OCI-LY7 (cell line): ENCODE data around the gene EPB41L4A. TPM values are rescaled to one million over a fixed set of nuclear protein-coding genes. Genes with fewer than 3 reads are reported as not detected.

Experiments used
- BruUV-seq: library from RNA; stranded (reverse); fragments of 400-500 nt; replicated peaks from 2 replicates; lab custom pipeline; 2021; lab: Mats Ljungman, UMichigan
- CTCF ChIA-PET: fragments of 300-600 bp; sonication (Branson Sonifier 250); formaldehyde crosslinking; loops from one replicate; lab custom pipeline; 2022; ENCODE audit warnings: antibody characterized with exemption; ENCODE audit not compliant: unreplicated experiment; lab: Charles Lee
- POLR2A ChIA-PET: fragments of 300-600 bp; sonication (Branson Sonifier 250); formaldehyde crosslinking; loops from one replicate; lab custom pipeline; 2022; ENCODE audit warnings: antibody characterized with exemption; lab: Charles Lee
- DNase-seq: peaks from one replicate; pipeline ENCODE4 v3.0.0-alpha.2; 2015; ENCODE audit warnings: low spot score
- H2AFZ ChIP-seq: fragments of 200-600 bp; sonication (generic), shearing (Covaris generic); 2 replicates; pipeline ENCODE4 v1.6.1; 2014; ENCODE audit warnings: mild to moderate bottlenecking, antibody characterized with exemption, low read length, moderate library complexity
- H3K27ac ChIP-seq: fragments of 200-600 bp; sonication (generic); 2 replicates; pipeline ENCODE4 v1.5.1; 2014; ENCODE audit warnings: mixed run types, low read depth, mild to moderate bottlenecking, moderate library complexity, low read length, inconsistent platforms; ENCODE audit not compliant: poor library complexity, severe bottlenecking
- H3K36me3 ChIP-seq: fragments of 200-600 bp; sonication (generic); 2 replicates; pipeline ENCODE4 v1.6.1; 2014; ENCODE audit warnings: mild to moderate bottlenecking, antibody characterized with exemption, low read length, moderate library complexity, mixed read lengths; ENCODE audit not compliant: insufficient read depth
- H3K4me1 ChIP-seq: fragments of 200-600 bp; sonication (generic); 2 replicates; pipeline ENCODE4 v1.5.1; 2014; ENCODE audit warnings: mild to moderate bottlenecking, low read length; ENCODE audit not compliant: insufficient read depth, poor library complexity, severe bottlenecking
- H3K4me2 ChIP-seq: fragments of 200-600 bp; sonication (generic); 2 replicates; pipeline ENCODE4 v1.6.1; 2014; ENCODE audit warnings: mild to moderate bottlenecking, low read length
- H3K4me3 ChIP-seq: fragments of 200-600 bp; sonication (generic); 2 replicates; pipeline ENCODE4 v1.5.1; 2014; ENCODE audit warnings: mild to moderate bottlenecking, low read depth, low read length; ENCODE audit not compliant: poor library complexity, severe bottlenecking
- H3K79me2 ChIP-seq: fragments of 200-600 bp; sonication (generic); 2 replicates; pipeline ENCODE4 v1.6.1; 2016; ENCODE audit warnings: low read depth, mild to moderate bottlenecking, low read length, moderate library complexity, mixed read lengths; ENCODE audit not compliant: insufficient read depth
- H3K9me2 ChIP-seq: fragments of 200-600 bp; sonication (generic); 2 replicates; pipeline ENCODE4 v1.6.1; 2016; ENCODE audit warnings: mild to moderate bottlenecking, low read length, mixed read lengths; ENCODE audit not compliant: insufficient read depth
- H3K9me3 ChIP-seq: fragments of 200-600 bp; sonication (generic); 2 replicates; pipeline ENCODE4 v1.6.1; 2014; ENCODE audit warnings: mild to moderate bottlenecking, mixed run types, low read length, mixed read lengths
- H4K20me1 ChIP-seq: fragments of 200-600 bp; sonication (generic); 2 replicates; pipeline ENCODE4 v1.6.1; 2014; ENCODE audit warnings: mild to moderate bottlenecking, antibody characterized with exemption, low read length, moderate library complexity, mixed read lengths; ENCODE audit not compliant: insufficient read depth
- CTCF ChIP-seq: fragments of 200-600 bp; sonication (generic); conservative IDR thresholded peaks from 2 replicates; pipeline ENCODE4 v1.5.1; 2014; ENCODE audit warnings: mild to moderate bottlenecking, antibody characterized with exemption, low read length, moderate library complexity, mixed read lengths
- EZH2phosphoT487 ChIP-seq: fragments of 200-600 bp; sonication (generic); IDR thresholded peaks from 2 replicates; pipeline ENCODE4 v1.6.1; 2018; ENCODE audit warnings: low read depth, borderline replicate concordance, mild to moderate bottlenecking, mixed run types, antibody characterized with exemption, low read length, moderate library complexity, mixed read lengths
- intact Hi-C: fragments of 100-400 bp; cut with micrococcal nuclease; formaldehyde crosslinking; loops from one replicate; pipeline ENCODE4 v1.10.0; 2022; ENCODE audit not compliant: unreplicated experiment
- total RNA-seq, 2 experiments: library from RNA; depleted of rRNA in 1 of 2; stranded (reverse); fragments of >200 nt in 1 of 2; shearing (Covaris generic) in 1 of 2; gene quantifications; 2 replicates each; pipeline ENCODE4 v1.2.3, GENCODE V29; 2014 to 2022

Gene EPB41L4A
- total RNA-seq, 2 experiments from 2014 or later = 0.03 TPM; not detected in 1

GRCh38 chr5:112316006-112316405 lies 103.1 kb downstream of the EPB41L4A start:
- H3K9me2 ChIP-seq = no peaks in the 10 kb centered on the region
- H3K4me1 ChIP-seq = no peaks in the 10 kb centered on the region
- no peaks in the 10 kb centered on the region for H3K9me3 ChIP-seq
- H3K4me2 ChIP-seq = no peak overlapping the region
- H4K20me1 ChIP-seq = no peaks in the 10 kb centered on the region
- TF ChIP-seq EZH2phosphoT487 (no peak), CTCF (no peak)
- no peak overlapping the region for H3K4me3 ChIP-seq
- no peaks in the 10 kb centered on the region for H3K36me3 ChIP-seq
- no peaks in the 10 kb centered on the region for H3K79me2 ChIP-seq
- ChIA-PET CTCF (no interaction called here), POLR2A (no interaction called here)
- DNase-seq = no peak
- H2AFZ ChIP-seq = no peak overlapping the region
- H3K27ac ChIP-seq = no peak overlapping the region
- no TSS peak for BruUV-seq
- intact Hi-C loops = no loop called here

GRCh38 chr5:112312295-112313275 lies 106.5 kb downstream of the EPB41L4A start:
- TF ChIP-seq EZH2phosphoT487 (no peak), CTCF (no peak)
- ChIA-PET POLR2A (no interaction called here), CTCF (no interaction called here)
- no peaks in the 10 kb centered on the region for H3K9me3 ChIP-seq
- H3K36me3 ChIP-seq = no peaks in the 10 kb centered on the region
- no peak overlapping the region for H2AFZ ChIP-seq
- H3K4me3 ChIP-seq = no peak overlapping the region
- no peaks in the 10 kb centered on the region for H3K79me2 ChIP-seq
- no peaks in the 10 kb centered on the region for H3K9me2 ChIP-seq
- DNase-seq = no peak
- H4K20me1 ChIP-seq = no peaks in the 10 kb centered on the region
- intact Hi-C loops = no loop called here
- BruUV-seq = no TSS peak
- H3K4me1 ChIP-seq = no peaks in the 10 kb centered on the region
- no peak overlapping the region for H3K27ac ChIP-seq
- H3K4me2 ChIP-seq = no peak overlapping the region

GRCh38 chr5:112310746-112311145 lies 108.3 kb downstream of the EPB41L4A start:
- intact Hi-C loops = no loop called here

More at GRCh38 chr5:112310746-112311145, 108.3 kb downstream of the EPB41L4A start:
- H3K9me2 ChIP-seq = no peaks in the 10 kb centered on the region
- no peaks in the 10 kb centered on the region for H3K79me2 ChIP-seq
- no peaks in the 10 kb centered on the region for H3K9me3 ChIP-seq
- DNase-seq = no peak
- H4K20me1 ChIP-seq = no peaks in the 10 kb centered on the region
- no peaks in the 10 kb centered on the region for H3K36me3 ChIP-seq
- ChIA-PET CTCF (no interaction called here), POLR2A (interaction anchor here (0.6 to 1.2 kb wide), 3 partner anchors 12 to 54 kb away, joined by 3 to 4 read pairs (median 3); no protein-coding TSS in a partner anchor)
- no peak overlapping the region for H3K4me2 ChIP-seq
- H3K4me3 ChIP-seq = no peak overlapping the region
- H2AFZ ChIP-seq = no peak overlapping the region
- no peaks in the 10 kb centered on the region for H3K4me1 ChIP-seq
- H3K27ac ChIP-seq = no peak overlapping the region
- TF ChIP-seq EZH2phosphoT487 (no peak), CTCF (no peak)
- no TSS peak for BruUV-seq
